WTC11 (cell line): ENCODE results near the gene SEMA6B.

Experiments used
- CTCF ChIP-seq: fragments of 200-600 bp; IDR thresholded peaks from 2 replicates; pipeline ENCODE4 v1.8.0; 2022; ENCODE audit warnings: antibody characterized with exemption
- JUN ChIP-seq: sonication (generic); formaldehyde crosslinking; IDR thresholded peaks from 2 replicates; pipeline ENCODE4 v1.8.0; 2023; ENCODE audit warnings: mild to moderate bottlenecking, missing genetic modification reagents
- MXD4 ChIP-seq: fragments of 250-450 bp; sonication (Bioruptor Pico); IDR thresholded peaks from 2 replicates; pipeline ENCODE4 v1.8.0; 2021; ENCODE audit warnings: mild to moderate bottlenecking, moderate library complexity, borderline replicate concordance
- NR2C2 ChIP-seq: sonication (generic); formaldehyde crosslinking; IDR thresholded peaks from 2 replicates; pipeline ENCODE4 v1.8.0; 2022; ENCODE audit warnings: mild to moderate bottlenecking, missing genetic modification reagents
- ZNF396 ChIP-seq: fragments of 250-450 bp; sonication (Bioruptor Pico); IDR thresholded peaks from 2 replicates; pipeline ENCODE4 v1.8.0; 2021; ENCODE audit warnings: mild to moderate bottlenecking, moderate library complexity, borderline replicate concordance

- TF ChIP-seq ZNF396 (CRISPR knock-in tag), result no peak
- no peak for TF ChIP-seq NR2C2 (CRISPR knock-in tag)
- TF ChIP-seq CTCF, result no peak
- no peak for TF ChIP-seq MXD4
- no peak for TF ChIP-seq JUN (CRISPR knock-in tag)
Measured at GRCh38 chr19:4602915-4603314, 43.4 kb upstream of the SEMA6B start.
